ENCODE results near the gene TRIM68.

The TRIM68 gene

GRCh38 chr11:4643076-4643475, 35.0 kb upstream of the TRIM68 start:
- no peak for DNase-seq (ENCODE audit: low read depth)
- no peak overlapping the region for H3K4me3 ChIP-seq (replicated peaks; ENCODE audit: low read depth, low read length)
- TF ChIP-seq CTCF (IDR thresholded peaks at IDR 0.05; ENCODE audit: low read length, missing control alignments) = no peak

GRCh38 chr11:4642043-4642442, 34.0 kb upstream of the TRIM68 start:
- no peak for DNase-seq (ENCODE audit: low read depth)
- no peak for TF ChIP-seq CTCF (IDR thresholded peaks at IDR 0.05; ENCODE audit: low read length, missing control alignments)
- no peak overlapping the region for H3K4me3 ChIP-seq (replicated peaks; ENCODE audit: low read depth, low read length)

GRCh38 chr11:4641501-4641900, 33.5 kb upstream of the TRIM68 start:
- no peak for DNase-seq (ENCODE audit: low read depth)
- no peak for TF ChIP-seq CTCF (IDR thresholded peaks at IDR 0.05; ENCODE audit: low read length, missing control alignments)
- H3K4me3 ChIP-seq (replicated peaks; ENCODE audit: low read depth, low read length) = no peak overlapping the region

GRCh38 chr11:4639931-4640330, 31.9 kb upstream of the TRIM68 start:
- no peak overlapping the region for H3K4me3 ChIP-seq (replicated peaks; ENCODE audit: low read depth, low read length)
- TF ChIP-seq CTCF (IDR thresholded peaks at IDR 0.05; ENCODE audit: low read length, missing control alignments) = no peak
- no peak for DNase-seq (ENCODE audit: low read depth)

GRCh38 chr11:4637662-4638047, 29.6 kb upstream of the TRIM68 start:
- no peak for TF ChIP-seq CTCF (IDR thresholded peaks at IDR 0.05; ENCODE audit: low read length, missing control alignments)
- no peak for DNase-seq (ENCODE audit: low read depth)
- no peak overlapping the region for H3K4me3 ChIP-seq (replicated peaks; ENCODE audit: low read depth, low read length)

GRCh38 chr11:4636962-4637661, 29.1 kb upstream of the TRIM68 start, which contains the start of gene OR51D1:
Gene OR51D1 (plus strand): TSS chr11:4637477. CDS start chr11:4639791, 2,314 bp downstream.
- TF ChIP-seq CTCF (IDR thresholded peaks at IDR 0.05; ENCODE audit: low read length, missing control alignments) = peak; percentile 91
- peak; percentile 77 for DNase-seq (ENCODE audit: low read depth)
- H3K4me3 ChIP-seq (replicated peaks; ENCODE audit: low read depth, low read length) = no peak within 1 kb of the TSS

GRCh38 chr11:4636136-4636535, 28.1 kb upstream of the TRIM68 start:
- TF ChIP-seq CTCF (IDR thresholded peaks at IDR 0.05; ENCODE audit: low read length, missing control alignments) = no peak
- no peak for DNase-seq (ENCODE audit: low read depth)
- H3K4me3 ChIP-seq (replicated peaks; ENCODE audit: low read depth, low read length) = no peak overlapping the region

Measured in fibroblast of pulmonary artery (primary cell).